Mucosa of gallbladder (tissue), 1 donor: ENCODE measurements around the gene ADAMTSL4. TPM values are rescaled to one million over a fixed set of nuclear protein-coding genes. Genes with fewer than 3 reads are reported as not detected.

ENCODE experiments used
- DNase-seq: peaks from one replicate; pipeline ENCODE4 v3.0.0-alpha.2; 2020; ENCODE audit warnings: low spot score
- total RNA-seq: library from RNA; stranded (reverse); gene quantifications from one replicate; pipeline ENCODE4 v1.2.1, GENCODE V29; 2021
- donor health status: DM: no; HTN: no; CAD: no.

The ADAMTSL4 gene
- 17.2 TPM for total RNA-seq

DNA sequence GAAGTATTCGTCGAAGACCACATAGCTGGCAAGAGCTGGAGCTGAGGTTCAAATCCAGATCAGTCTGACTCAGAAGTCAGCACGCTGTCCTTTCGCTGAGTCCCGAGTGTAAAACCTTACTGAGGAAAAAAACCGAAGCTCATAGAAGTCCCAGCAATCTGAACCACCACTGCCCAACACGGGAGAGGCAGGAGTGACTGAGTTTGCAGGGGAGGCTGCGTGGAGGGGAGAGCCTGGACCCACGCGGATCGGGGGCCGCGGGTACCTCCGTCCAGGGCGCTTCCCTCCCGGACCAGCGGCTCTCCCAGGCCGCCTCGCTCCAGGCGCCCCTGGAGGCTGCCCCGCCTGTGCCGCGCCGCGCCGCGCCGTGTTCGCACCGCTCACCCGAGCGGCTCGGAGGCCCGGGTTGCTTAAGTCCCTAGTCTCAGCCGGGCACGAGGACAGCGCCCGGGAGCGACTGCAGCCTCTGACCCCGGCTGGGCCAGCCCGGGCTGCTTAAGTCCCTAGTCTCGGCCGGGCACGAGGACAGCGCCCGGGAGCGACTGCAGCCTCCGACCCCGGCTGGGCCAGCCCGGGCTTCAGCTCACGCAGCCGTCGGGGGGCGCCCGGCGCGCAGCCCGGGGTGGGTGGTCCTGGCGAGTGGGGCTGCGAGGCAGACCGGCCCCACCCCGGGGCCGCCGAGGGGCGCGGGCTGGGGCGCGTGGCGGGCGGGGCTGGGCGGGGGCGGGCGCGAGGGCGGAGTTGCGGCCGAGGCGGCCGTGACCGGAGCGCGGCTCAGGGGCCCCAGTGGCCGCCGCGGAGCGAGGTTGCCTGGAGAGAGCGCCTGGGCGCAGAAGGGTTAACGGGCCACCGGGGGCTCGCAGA is at the start of gene ADAMTSL4:
ADAMTSL4 (plus strand) TSS at position 777 of the 864 bp plus-strand sequence. CDS start 2,881 bp downstream, outside the sequence.
- DNase-seq: no peak

DNA sequence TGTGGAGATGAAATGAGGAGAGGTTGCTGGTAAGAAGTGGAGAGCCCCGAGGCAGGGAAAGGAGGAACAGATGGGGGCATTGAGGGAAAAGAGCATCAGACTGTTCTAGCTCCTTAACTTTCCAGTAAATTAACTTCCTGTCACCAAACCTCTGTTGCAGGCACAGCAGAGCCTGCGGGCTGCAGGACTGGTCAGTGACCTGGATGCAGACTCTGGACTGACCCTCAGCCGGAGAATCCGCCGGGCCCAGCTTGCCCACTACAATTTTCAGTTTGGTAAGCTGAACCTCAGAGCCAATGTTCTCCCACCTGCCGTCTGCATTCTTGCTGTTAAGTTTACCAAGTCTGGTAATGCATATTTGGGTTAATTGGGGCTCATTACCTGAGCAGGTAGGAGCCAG is 43.8 kb upstream of the ADAMTSL4 start:
- no peak for DNase-seq

DNA sequence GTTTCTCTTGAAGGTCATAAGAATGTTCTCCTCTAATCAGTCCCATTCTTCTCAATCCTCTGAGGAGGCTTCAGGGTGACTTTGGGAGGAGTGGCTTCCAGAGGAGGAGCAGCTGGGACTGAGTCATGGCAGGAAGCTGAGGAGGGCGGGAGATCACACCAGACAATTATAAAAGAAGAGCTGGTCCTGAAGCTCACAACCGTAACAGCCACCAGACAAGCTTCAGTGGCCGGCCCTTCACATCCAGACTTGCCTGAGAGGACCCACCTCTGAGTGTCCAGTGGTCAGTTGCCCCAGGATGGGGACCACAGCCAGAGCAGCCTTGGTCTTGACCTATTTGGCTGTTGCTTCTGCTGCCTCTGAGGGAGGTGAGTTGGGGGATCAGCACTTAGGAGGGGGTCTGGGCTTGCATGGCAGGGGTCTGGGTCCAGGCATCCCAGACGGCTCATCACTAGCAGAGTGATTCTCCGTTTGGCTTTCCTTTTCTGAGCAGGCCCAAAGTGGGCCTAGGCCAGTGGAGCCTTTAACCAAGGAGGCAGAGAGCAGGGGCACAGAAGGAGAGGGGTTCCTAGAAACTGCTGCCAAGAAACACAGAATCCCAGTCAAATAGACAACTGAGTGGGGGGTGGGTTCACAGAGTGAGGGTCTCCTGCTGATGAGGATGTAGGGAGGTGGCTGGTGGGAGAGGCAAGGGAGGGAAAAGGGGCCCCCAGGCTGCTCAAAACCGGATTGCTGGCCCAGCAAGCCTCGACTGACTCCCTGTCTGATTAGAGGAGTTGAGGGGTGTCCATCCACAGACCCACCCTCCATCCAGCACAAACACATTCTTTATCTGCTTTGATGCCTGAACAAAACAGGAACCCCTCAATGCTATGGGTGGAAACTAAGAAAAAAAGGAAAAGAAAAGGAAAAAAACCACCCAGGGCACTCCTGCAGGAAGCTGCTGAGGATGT is 41.0 kb upstream of the ADAMTSL4 start, which contains the start of gene ECM1:
ECM1 (plus strand) TSS at position 198 of the 953 bp plus-strand sequence; CDS start at position 299, 101 bp downstream.
- peak; percentile 77 for DNase-seq

DNA sequence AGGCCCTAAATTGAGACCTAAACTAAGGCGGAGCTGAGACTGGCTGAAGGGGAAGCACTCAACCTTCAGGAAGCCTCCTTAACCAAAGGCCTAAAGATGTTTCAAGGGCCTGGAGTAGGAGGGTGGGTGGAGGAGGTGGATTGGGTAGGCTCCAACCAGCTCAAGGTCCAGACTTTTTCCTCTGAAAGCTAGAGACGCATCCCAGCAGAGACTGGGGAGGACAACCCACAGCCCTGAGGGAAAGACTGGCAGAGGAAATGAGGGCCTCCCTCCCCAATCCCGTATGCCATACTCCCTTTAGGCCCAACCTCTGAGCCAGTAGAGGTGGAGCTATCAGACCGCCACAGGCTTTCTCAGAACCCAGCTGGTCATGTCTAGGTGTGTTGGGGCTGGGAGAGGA is 40.2 kb upstream of the ADAMTSL4 start:
- DNase-seq: no peak

DNA sequence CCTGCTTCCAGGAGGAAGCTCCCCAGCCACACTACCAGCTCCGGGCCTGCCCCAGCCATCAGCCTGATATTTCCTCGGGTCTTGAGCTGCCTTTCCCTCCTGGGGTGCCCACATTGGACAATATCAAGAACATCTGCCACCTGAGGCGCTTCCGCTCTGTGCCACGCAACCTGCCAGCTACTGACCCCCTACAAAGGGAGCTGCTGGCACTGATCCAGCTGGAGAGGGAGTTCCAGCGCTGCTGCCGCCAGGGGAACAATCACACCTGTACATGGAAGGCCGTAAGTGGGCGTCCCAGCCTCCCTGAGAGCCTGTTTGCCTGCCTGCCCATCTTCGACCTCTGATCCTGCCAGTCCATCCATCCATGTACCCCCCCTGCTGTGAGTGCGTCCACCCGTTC is 37.7 kb upstream of the ADAMTSL4 start:
- DNase-seq: no peak

DNA sequence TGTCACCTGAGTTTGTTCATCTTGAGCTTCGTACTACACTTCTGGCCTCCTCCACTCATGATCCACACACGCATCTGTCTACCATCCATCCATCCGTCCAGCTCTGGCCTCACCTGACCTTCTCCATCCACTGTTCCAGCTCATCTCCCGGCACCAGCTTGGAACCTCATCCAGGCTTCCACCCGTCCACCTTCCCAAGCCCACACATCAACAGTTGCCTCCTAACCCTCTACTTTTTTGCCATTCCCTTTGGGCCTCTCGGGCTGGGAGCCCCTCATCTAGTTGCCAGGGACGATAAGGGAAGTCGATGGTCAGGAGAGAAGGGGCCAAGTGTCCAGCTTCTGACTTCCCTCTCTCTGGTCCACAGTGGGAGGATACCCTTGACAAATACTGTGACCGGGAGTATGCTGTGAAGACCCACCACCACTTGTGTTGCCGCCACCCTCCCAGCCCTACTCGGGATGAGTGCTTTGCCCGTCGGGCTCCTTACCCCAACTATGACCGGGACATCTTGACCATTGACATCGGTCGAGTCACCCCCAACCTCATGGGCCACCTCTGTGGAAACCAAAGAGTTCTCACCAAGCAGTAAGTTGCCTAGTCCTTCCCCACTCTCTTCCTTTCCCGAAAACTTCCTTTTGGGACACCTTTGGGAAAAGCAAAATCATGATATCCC is 37.1 kb upstream of the ADAMTSL4 start:
- DNase-seq: no peak

DNA sequence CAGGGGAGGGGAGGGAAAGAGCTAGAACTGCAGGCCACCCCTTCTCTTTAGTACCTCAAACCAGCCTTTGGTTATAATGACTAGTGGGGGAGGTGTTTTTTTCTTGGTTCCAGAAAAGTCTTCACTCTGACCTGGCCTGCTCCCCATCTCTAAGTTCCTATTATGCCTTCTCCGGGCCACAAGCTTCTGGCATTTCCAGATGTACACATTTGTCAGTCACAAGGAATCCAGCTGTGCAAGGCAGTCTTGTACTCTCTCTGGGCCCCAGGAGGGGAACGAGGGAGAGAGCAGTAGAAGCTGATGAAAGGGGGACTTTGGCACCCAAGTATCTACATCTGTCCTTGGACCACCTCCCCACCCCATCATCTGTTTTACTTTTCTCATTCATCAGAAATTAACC is 36.4 kb upstream of the ADAMTSL4 start:
- DNase-seq: no peak

DNA sequence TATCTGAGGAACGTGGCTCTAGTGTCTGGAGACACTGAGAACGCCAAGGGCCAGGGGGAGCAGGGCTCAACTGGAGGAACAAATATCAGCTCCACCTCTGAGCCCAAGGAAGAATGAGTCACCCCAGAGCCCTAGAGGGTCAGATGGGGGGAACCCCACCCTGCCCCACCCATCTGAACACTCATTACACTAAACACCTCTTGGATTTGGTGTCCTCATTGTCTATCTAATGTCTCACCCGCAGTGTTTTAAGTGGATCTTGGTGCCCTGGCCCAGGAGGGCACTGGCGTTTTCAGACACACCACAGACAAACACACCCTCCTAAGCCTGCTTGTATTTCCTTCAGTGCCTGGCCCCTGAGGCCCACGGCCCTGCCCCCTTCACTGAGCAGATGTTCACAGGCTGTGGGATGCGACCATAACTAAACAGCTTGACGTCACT is 35.8 kb upstream of the ADAMTSL4 start:
- no peak for DNase-seq

DNA sequence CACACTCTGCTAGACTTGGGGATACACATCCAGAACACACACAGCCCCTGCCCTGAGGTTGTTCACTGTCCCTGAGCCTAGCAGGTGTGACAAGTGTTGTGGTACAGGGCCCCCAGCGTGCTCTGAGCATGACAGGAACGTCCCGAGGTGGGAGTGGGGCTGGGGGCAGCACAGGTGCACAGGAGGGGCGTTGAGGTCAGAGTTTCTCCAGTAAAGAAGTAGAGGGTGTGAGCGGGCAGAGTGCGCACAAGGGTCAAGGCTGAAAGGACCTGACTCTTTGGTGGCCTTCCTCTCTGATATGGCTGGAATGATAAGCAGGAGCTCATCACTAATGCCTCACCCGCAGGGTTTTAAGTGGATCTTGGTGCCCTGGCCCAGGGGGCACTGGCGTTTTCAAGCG is 34.9 kb upstream of the ADAMTSL4 start:
- no peak for DNase-seq

DNA sequence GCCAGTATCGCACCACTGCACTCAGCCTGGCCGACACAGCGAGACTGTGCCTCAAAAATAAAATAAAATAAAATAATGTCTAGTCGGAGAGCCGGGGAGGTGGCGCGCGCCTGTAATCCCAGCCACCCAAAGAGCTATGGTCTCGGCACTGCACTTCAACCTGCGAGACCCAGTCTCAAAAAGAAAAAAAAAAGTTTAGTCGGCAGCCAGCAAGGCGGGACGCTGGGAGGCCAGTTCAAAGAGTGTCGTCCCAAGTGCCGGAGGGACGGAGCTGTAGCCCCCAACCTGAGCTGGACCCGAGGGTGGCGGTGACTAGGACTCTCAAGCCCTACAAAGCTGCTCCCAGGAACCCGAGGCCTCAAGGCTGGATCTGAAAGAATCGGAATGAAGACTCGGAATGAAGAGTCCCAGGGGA is 34.3 kb upstream of the ADAMTSL4 start:
- DNase-seq: no peak

DNA sequence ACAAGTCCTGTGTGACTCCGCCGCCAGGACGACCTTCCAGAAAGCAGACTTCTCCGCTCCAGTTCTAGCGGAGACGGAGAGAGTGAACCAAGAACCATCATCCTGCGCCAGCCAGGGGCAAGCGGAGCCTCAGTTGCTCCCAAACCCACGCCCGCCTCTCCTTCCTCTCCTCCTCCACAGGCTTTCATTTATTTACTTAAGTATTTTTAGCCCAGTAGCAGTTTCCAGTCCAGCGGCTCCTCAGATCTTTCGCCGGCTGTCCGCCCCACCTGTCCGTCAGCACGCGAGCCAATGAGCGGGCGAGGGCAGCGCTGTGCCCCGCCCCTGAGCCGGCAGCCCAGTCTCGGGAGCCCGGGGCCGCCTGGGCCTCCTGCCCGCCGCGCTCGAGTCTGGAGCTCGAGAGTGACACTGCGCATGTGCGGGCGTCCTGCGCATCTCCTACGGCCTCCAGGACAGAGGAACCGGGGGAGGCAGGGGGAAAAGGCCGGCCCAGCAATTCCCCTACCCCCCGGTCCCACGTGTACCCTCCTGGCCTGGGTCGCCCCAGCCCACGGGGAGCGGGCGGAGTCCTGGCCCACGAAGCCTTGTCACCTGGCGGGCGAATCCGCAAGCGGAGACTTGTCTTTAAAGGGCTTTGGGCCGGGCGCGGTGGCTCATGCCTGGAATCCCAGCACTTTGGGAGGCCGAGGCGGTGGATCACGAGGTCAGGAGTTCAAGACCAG is 33.7 kb upstream of the ADAMTSL4 start, which contains the start of gene FALEC:
FALEC (plus strand) TSS at position 425 of the 722 bp plus-strand sequence.
- peak; percentile 97 for DNase-seq

DNA sequence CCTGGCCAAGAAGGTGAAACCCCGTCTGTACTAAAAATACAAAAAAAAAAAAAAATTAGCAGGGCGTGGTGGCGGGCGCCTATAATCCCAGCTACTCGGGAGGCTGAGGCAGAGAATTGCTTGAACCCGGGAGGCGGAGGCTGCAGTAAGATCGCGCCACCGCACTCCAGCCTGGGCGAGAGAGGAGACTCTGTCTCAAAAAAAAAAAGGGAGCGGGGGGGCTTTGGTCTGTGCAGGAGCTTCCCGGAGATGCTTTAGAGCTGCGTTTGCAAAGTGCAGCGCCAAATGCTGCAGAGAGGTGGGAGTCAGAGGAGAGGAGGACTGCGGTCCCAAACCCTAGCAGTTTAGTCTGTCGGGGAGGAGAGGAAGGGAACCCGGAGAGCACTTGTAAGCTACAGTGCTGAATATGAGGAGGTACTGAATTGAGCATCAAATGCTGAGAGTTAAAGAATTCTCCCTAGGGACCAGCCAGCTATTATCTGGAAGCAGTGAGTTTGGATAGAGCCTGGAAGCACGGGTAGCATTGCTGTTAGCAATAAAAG is 33.1 kb upstream of the ADAMTSL4 start:
- DNase-seq: no peak

DNA sequence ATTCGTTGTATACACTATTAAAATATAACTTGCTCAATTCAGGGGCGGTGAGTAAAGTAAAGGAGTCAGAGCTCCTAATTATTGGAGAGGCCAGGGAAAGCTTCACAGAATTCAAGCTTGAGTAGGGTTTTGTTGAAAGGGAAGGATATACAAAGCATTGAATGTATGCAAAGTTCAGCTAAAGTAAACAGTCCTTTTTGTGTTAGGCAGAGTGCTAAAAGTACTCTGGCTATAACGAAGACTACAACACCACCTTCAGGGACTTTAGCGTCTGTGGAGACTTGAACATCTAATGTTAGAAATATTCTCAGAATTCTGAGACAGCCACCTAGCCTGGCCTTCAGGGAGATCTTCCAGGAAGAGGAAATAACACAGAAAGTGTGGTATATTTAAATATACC is 32.6 kb upstream of the ADAMTSL4 start:
- no peak for DNase-seq

DNA sequence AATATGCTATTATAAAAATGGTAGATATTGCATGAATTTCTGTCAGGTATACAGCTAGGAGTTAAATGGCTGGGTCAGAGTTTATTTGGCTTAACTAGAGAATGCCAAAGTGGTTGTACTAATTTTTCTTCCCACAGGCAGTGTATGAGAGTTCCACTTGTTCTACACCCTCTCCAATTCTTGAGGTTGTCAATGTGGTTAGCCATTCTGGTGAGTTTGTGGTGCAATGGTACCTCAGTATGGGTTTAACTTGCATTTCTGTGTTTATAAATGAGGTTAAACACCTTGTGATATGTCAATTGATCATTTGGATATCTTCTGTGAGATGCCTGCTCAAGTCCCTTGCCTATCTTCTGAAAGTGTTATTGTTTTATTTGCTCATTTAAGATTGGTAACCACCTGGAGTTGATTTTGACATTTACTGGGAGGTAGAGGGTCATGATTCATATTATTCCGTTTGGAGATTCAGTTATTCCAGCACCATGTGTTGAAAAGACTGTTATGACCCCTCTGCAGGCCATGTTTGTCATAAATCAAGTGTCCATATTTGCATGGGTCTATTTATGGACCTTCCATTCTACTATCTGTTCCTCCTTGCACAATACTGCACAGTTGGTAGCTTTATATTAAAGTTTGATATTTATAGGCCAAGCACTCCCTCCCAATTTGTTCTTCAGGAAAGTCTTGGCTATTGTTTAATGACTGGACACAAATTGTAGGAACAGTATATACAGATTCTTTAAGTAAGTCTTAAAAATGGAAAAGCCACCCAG is 27.8 kb upstream of the ADAMTSL4 start:
- DNase-seq: no peak

DNA sequence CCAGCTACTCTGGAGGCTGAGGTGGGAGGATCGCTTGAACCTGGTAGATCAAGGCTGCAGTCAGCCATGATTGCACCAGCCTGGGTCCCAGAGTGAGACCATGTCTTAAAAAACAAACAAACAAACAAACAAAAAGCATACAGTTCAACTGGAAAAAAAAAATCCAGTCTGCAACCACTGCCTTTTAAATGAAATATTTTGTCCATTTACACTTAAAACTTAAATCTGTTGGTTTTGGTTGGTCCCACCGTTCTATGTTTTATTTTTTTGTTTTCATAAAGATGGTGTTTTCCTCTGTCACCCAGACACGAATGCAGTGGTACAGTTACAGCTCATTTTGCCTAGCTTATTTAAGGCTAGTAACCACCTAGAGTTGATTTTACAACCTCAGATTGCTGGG is 23.9 kb upstream of the ADAMTSL4 start:
- no peak for DNase-seq

DNA sequence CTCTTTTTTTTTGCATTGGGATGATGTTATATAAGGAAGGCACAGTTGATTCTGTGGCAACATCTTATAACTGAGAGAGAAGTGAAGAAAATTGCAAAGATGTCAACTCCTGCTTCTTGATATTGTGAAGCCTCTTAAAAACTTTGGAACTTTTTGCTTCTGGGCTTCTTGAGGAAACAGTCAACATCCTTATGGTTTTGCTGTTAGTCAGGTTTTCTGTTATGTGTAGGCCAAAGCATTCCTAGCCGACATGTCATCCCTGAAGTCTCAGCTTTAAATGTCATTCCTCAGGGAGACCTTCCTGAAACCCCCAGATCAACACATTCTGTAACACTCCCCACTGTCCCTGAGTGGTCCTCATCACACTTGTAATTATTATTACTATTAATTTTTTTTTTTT is 21.0 kb upstream of the ADAMTSL4 start:
- DNase-seq: no peak

DNA sequence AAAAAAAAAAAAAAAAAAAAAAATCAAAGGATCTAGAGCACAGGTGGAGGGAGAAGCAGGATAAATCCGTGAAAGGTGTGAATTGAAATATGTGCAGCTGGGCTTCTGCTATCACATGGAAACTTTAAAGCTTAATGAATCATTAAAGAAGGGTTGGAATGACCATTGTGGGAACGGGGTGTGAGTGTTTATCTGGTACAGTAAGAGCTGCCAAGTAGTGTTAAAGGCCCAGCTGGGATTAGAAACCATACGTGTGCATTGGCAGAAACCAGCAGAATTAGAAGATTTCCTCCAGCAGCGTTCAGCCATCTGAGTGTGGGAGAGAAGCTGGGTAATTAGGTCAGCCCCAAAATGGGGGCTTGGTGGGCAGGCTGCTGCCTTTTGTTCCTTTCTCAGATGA is 20.2 kb upstream of the ADAMTSL4 start:
- DNase-seq: peak; percentile 55

DNA sequence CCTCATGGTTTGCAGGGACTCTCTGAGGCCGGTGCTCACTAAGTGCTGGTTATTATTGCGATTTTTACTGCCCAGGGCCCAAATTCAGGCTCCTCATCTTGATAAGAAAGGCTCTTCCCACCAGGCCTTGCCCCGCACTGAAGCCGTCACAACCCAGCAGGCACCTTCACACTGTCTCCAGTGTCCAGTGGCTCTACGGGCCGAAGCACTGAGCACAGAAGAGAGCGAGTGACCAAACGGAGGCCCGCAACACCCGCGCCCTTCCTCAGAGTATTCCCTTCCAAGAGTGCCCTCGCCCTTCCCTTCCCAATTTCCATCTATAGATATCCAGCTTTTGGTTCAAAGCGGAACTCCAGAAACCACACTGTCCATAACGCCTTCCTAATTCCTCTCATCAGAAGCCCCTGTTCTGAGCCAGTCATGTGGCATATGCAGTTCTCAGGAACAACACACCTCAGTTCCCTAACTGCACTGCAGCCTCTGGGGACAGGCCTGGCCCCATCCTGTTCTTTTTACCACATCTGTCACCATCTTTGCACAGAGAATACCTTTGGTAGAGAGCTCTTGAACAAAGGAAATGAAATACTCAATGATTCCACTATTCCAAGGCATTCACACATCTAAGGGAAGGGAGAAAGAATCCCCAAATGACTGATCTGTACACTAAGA is 18.6 kb upstream of the ADAMTSL4 start:
- DNase-seq: no peak

DNA sequence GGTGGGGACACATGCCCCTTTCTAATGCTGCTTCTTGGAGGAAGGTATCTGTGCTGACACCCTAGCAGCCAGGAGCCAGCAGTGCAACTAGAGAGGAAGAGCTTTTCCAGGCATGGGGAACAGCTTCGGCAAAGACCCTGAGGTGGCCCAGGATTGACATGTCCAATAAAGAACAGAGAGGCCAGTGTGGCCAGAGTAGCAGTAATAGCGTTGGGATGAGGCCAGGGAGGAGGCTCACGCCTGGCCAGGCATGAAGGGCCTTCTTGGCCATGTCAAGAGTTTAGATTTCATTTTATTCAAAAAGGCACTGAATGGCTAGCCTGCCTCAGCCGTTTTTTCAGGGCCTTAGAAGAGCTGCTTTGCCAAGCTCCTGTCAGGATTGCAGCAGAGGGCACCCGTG is 16.3 kb upstream of the ADAMTSL4 start:
- DNase-seq: no peak
